Left forelimb (tissue), 1 donor: ENCODE data around the gene DOC2B.
"Not testable (repeated sequence)": the region's sequence is repeated elsewhere in the genome, so short reads cannot be mapped to it uniquely, and the experiment has no call there.

Source experiments
- DNase-seq: peaks from one replicate; pipeline ENCODE4 v3.0.0-alpha.2; 2018; ENCODE audit warnings: low spot score

Gene DOC2B

DNA sequence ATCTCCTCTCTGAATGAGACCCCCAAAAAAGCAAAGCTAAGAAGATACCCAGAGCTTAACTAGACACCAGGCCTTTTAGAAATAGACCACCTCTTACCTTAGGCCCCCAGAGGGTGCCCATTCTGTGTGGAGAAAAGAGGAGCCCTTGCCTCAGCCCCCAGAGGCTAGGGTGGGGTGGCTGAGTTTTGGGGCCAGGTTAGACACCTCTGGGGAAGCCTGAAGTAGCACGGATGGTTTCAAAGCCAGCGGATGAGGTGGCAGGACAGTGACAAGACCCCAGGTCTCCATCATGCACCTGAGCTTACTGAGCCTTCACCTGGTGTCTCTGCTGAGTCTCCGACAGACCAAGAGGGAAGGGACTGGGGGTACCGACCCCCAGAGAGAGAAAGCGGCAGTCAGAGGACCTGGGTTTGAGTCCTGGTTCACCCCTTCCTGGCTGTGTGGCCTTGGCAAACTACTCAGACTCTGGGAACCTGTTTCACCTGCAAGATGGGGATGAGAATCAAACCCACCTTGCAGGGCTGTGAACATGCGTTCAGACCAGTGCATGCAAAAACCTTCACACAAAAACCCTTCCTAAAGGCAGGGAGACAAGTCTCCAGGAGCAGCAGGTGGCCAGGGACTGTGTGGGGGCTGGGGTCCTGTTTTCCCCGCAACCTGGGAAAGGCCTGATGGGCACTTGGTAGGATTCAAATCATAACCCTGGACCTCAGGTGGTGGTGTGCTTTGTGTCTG lies 36.3 kb downstream of the DOC2B start:
- DNase-seq = no peak

DNA sequence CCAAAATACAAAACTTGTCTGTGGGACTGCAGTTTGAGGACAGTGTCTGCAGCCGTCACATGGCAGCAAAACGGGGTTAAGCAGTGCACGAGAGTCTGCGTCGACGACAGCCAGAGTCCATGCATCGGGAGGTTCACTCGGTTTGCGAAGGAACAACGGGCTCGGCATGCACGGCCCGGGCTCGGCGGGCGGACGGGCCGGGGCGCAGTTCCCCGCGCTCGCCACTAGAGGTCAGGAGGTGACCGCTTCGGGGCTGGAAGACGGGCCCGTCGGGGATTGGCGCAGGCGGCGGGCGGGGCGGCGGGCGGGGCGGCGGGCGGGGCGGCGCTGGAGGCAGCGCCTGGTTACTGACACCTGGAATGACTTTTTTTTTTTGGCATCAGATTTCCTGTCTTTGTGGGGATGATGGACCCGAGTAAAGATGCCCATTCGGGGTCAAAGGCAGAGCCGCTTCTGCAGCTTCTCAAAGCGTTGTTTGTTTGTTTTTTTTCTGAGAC lies 37.6 kb downstream of the DOC2B start:
- peak; percentile 91 for DNase-seq

DNA sequence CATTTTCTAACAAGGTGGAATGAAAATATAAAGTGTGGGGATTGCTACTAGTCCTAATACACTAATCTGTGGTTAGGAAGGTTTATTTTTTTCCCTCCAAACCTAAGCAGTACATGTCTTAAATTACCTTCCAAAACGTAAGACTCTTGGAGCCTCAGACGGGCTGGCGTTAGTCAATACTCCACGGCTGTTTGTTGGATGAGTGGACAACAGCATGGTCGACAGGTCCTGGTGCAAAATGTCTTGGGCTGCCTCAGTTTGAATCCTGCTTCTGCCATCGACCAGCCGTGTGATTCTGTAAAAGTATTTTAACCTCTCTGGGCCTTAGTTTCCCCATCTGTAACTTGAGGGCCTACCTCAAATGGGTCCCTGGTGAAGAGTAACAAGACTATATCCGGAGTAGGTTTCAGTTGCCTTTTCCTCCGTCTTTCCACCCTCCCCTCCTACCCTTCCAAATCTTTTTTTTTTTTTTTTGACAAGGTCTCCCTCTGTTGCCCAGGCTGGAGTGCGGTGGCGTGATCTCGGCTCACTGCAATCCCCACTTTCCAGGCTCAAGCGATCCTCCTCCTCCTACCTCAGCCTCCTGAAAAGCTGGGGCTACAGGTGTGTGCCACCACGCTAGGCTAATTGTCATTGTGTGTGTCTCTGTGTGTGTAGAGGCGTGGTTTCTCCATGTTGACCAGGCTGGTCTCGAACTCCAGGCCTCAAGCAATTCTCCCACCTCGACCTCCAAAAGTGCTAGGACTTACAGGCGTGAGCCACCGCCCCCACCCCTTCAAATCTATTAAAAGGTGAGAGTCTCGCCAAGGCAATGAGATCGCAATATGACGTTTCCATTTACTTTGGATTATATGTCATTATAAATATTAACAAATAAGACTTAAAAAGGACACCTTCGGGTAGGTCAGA lies 38.3 kb downstream of the DOC2B start:
- DNase-seq = no peak

DNA sequence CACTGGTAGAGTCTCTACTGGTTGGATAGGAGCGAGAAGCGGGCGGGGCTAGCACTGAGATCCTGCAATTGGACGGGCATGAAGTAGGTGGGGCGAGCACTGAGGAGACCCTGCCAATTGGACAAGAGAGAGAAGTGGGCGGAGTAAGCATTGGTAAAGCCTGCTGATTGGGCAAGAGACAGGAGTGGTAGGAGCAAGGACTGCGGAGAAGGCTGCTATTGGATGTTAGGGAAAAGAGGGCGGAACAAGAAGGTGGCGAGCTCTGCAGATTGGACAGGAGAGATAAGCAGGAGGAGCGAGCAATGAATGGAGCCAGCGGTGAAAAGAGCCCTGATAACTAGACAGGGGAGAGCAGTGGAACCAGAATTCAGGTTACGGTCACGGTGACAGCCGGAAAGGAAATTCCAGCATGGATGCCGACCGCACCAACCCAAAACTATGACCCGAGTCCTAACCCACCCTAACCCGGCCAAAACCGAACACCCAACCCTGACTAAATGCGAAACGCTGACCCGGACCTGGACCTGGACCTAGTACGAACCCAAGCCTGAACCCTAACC lies 39.3 kb downstream of the DOC2B start:
- DNase-seq = no peak

DNA sequence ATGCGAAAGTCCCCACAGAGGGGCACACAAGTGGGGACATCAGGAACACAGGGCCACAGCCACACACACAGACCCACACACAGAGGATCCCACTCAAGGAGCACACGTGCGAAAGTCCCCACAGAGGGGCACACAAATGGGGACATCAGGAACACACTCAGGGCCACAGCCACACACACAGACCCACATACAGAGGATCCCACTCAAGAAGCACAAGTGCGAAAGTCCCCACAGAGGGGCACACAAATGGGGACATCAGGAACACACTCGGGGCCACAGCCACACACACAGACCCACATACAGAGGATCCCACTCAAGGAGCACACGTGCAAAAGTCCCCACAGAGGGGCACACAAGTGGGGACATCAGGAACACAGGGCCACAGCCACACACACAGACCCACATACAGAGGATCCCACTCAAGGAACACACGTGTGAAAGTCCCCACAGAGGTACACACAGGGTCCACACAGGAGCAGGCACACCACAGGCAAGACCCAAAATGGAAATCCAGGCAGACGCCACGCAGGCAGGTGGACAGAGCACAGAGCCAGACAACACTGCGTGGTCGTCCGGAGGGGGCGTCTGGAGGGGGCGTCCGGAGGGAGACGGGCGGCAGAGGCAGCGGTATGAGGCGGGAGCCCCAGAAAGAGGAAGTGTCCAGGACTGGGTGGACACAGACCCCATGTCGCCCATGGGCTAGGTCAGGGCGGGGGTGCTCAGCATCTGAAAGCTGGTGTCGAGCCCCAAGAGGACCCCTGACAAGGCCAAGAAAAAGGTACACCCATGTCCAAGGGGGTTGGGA lies 41.8 kb downstream of the DOC2B start:
- peak; percentile 6 for DNase-seq

DNA sequence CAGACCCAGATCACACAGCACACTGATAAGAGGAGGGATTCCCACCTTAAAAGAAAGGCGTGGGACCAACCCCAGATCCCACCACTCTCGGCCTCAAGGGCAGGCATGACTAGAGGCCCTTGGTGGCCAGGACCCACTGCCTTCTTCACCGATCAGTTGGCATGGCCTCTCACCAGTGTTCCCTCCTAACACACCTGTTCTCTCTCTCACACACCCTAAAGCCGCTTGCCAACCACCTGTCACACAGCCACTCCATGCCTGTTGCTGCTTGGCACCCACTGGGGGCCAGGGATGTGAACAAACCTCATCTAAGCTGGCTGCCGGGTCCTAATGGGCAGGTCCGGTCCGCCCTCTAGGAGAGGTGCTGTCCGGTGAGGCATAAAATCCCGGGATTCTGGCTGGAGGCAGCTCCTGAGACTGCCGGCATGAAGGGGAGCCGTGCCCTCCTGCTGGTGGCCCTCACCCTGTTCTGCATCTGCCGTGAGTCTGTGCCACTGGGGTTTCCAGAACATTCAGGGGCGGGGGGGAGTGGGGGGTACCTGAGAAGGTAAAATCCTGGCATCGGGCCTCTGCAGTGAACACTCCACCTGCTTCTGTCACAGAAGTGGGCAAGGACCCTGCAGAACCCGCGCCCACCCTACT lies 44.2 kb downstream of the DOC2B start, which contains the start of gene SCGB1C2:
TSS of gene SCGB1C2 (plus strand) at position 404 of the 642 bp plus-strand sequence. CDS start at position 426, 22 bp downstream.
- not testable (repeated sequence) for DNase-seq

DNA sequence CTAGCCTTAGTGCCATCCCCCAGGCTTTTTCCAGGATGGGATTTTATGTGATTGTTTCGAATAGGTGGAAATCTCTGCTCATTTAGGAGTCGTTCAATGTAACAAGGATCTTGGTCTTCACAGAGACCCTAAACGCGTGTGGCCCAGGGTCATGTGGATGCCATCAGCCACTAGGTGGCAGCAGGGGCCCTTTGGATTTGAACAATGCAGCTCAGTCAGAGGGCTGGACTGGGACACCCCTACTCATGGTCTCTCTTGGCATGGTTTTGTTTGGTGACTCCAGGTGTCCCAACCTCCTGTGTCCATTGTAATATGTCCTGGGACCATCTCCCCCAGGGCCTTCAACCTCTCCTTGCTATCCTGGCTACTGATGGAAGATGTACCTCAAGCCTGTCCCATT lies 44.9 kb downstream of the DOC2B start:
- not testable (repeated sequence) for DNase-seq

DNA sequence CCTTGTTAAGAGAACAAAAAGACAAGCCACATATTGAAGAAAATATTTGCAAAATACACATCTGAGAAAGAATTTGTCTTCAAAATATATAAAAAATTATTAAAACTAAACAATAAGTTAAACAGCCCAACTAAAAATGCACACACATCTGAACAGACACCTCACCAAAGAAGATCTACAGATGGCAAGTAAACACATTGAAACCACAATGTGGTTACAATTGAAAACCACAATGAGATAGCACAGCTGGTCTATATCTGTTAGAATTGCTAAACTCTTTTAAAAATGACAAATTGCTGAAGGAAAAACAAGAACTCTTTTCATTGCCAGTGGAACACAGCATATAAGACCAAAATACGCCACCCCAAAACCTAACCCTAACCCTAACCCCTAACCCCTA lies 45.6 kb downstream of the DOC2B start:
- not testable (repeated sequence) for DNase-seq

DNA sequence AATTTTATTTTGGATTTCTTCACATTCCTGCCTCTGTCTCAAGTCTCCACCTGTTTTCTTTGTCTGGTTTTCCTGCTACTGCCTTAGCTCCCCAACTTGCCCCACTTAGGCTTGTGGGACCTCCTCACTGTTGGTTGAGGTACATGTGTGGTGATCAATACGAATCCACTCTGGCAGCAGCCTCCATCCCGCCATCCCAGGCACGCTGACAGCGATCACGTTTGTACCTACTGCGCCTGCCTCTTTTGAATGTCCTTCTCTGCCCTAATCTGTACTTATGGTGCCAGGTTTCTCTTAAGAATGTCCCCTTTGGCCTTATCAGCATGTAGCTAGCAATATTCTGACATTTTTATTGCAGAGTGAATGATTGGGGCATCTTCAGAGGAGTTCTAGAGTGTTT lies 46.4 kb downstream of the DOC2B start:
- DNase-seq = not testable (repeated sequence)

DNA sequence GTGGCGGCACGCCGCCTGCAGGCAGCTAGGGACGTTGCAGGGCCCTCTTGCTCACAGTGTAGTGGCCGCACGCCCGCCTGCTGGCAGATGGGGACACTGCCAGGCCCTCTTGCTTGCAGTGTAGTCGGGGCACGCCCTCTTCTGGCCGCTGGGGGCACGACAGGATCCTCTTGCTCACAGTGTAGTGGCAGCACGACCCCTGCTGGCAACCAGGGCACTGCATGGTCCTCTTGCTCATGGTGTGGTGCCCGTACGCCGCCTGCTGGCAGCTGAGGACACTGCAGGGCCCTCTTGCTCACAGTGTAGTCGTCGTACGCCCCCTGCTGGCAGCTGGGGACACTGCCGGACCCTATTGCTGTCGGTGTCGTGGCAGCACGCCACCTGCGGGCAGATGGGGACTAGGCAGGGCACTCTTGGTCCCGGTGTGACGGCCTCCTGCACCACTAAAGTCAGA lies 47.1 kb downstream of the DOC2B start:
- not testable (repeated sequence) for DNase-seq

DNA sequence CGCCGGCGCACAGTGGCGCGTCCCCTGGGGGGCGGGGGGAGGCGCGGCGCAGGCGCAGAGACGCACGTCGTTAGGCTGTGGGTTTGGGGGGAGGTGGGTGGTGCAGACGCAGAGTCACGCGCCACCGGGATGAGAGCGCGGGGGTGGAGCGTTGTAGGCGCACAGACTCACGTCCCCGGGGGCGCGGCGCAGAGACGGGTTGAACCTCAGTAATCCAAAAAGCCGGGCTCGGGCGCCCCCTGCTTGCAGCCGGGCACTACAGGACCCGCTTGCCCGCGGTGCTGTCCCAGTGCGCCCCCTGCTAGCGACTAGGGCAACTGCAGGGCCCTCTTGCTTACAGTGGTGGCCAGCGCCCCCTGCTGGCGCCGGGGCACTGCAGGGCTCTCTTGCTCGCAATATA lies 47.5 kb downstream of the DOC2B start:
- not testable (repeated sequence) for DNase-seq

DNA sequence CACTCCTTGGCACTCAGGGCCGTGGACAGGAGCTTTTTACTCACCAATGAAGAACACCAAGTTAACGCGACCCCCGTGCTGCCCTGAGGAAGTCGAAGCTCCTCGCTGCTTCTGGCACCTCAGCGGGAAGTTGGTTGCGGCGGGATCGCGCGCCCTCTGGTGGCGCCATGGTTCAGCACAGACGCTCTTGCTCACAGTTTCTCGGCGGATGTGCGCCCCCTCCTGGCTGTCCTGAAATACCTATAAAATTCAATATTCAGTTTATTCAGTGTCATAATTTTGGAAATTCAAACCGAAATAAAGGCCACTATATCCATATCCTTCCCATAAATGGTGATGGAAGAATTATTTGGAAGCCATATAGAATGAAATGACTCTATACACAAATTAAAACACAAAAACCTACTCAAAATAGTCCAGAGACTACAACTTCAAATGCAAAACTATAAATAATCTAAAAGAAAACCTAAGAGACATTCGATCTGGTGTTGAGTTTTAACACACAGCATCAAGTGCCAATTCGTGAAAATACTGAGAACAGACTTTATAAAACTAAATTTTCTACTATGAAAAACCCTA lies 63.0 kb downstream of the DOC2B start:
- DNase-seq = peak; percentile 62

DNA sequence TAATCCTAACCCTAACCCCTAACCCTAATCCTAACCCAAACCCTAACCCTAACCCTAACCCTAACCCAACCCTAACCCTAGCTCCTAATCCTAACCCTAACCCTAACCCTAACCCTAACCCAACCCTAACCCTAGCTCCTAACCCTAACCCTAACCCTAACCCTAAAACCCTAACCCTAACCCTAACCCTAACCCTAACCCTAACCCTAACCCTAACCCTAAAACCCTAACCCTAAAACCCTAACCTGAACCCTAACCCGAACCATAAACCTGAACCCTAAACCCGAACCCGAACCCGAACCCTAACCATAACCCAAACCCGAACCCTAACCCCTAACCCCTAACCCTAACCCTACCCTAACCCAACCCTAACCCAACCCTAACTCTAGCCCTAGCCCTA lies 68.3 kb downstream of the DOC2B start:
- not testable (repeated sequence) for DNase-seq
